ENCODE data around the gene PPP2R3A. TPM values are rescaled to one million over a fixed set of nuclear protein-coding genes. Genes with fewer than 3 reads are reported as not detected.

PPP2R3A gene
- total and polyA plus RNA-seq, 2 experiments from 2014 or later = 18.3 to 43.9 TPM

DNA sequence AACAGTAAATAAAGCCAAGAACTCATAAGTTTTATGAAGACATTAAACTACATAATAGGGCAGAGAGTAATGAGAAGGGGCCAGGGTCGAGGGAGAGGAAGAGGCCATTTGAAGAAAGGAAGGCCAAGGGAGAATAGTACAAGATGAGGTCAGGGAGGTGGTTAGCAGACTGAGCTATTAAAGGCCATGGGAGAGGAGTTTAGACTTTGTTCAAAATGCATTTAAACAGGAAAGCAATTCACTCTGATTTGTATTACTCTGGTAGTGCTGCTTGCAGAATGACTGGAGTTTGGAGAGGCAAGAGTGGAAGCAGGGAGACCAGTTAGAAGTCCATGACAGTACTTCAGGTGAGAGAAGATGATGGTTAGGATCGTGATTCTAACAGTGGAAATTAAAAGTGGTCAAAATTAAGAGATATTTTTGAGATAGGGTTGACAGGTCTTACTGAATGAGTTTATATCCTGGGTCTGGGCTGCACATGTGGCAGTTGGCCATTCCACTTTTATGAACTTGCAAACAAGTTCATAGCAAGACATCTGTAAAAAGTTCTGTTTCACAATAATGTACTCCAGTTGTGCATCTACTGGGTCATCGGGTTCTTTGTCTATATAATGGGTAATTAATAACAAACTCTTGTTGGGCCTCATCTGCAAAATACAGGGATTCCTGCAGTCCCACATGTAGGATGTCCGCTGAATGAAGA, 16.3 kb downstream of the PPP2R3A start:
- H3K9me3 ChIP-seq (ENCODE audit: low read depth) = no peaks in the 10 kb centered on the region

DNA sequence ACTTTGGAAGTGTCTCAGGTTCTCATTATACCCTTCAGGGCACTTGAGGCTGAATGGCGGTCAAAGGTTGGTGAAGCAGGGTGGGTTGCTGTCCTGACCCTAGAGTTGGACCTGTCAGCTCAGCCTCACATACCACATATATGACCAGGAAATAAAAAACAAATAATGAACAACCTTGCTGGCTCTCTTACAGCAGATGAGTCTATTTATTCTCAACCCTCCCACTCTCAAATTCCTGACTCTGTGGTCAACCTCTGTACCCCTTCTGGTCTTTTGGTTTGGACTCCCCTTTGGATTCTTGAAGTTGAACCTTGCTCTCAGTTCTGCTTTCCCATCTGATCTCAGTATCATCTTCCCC, 16.9 kb downstream of the PPP2R3A start:
- H3K27me3 ChIP-seq = no peaks in the 10 kb centered on the region
- H3K4me3 ChIP-seq = no peak overlapping the region
- no peak for DNase-seq (ENCODE audit: low read depth in 1 of 2, low spot score in 1 of 2)
- TF ChIP-seq, protein P1, sequence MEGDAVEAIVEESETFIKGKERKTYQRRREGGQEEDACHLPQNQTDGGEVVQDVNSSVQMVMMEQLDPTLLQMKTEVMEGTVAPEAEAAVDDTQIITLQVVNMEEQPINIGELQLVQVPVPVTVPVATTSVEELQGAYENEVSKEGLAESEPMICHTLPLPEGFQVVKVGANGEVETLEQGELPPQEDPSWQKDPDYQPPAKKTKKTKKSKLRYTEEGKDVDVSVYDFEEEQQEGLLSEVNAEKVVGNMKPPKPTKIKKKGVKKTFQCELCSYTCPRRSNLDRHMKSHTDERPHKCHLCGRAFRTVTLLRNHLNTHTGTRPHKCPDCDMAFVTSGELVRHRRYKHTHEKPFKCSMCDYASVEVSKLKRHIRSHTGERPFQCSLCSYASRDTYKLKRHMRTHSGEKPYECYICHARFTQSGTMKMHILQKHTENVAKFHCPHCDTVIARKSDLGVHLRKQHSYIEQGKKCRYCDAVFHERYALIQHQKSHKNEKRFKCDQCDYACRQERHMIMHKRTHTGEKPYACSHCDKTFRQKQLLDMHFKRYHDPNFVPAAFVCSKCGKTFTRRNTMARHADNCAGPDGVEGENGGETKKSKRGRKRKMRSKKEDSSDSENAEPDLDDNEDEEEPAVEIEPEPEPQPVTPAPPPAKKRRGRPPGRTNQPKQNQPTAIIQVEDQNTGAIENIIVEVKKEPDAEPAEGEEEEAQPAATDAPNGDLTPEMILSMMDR (IDR thresholded peaks at IDR 0.05; ENCODE audit: low read depth, low read length) = no peak
- no peaks in the 10 kb centered on the region for H3K36me3 ChIP-seq
- no peak overlapping the region for H3K27ac ChIP-seq
- no peaks in the 10 kb centered on the region for H3K9me3 ChIP-seq (ENCODE audit: low read depth)
- H3K4me1 ChIP-seq (ENCODE audit: low read depth) = no peaks in the 10 kb centered on the region

More for the DNA sequence above, 16.3 kb downstream of the PPP2R3A start:
- Histone ChIP-seq H3K4me1 (ENCODE audit: low read depth) (no peaks in the 10 kb centered on the region), H3K36me3 (no peaks in the 10 kb centered on the region), H3K27ac (no peak overlapping the region), H3K4me3 (no peak overlapping the region), H3K27me3 (no peaks in the 10 kb centered on the region)
- TF ChIP-seq, protein P1 (IDR thresholded peaks at IDR 0.05; ENCODE audit: low read depth, low read length) = no peak
- DNase-seq (ENCODE audit: low read depth in 1 of 2, low spot score in 1 of 2) = no peak

DNA sequence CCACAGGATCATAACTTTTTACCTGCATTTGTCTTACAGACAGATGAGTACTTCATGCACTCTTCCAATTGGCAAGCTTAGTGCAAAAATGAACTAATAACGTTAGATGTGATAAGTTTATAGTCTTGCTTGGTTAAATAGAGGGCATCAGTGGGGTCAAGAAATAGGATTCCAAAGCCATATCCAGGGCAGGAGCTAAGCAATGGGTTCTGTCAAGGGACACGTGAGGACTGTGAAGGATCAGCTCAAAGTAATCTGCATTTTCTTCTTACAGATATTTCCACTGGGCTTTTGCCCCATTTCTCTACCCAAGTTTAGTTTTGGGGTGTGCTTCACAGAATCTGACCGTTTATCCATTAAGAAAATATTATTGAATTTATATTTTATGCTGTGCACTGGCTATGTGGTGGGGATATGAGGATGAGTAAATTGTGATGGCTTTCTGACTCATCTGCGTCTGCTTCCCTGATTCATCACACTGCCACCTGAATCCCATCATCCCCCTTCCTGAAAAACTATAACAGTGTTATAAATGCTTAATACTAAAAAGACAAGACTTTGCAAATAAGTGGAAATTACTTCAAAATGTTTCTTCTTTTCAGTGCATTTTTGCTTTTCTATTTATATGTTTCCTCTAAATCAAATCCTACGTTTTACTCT, 17.5 kb downstream of the PPP2R3A start:
- no peaks in the 10 kb centered on the region for H3K27me3 ChIP-seq
- H3K27ac ChIP-seq = no peak overlapping the region
- no peaks in the 10 kb centered on the region for H3K9me3 ChIP-seq (ENCODE audit: low read depth)
- no peaks in the 10 kb centered on the region for H3K4me1 ChIP-seq (ENCODE audit: low read depth)
- no peaks in the 10 kb centered on the region for H3K36me3 ChIP-seq
- H3K4me3 ChIP-seq = no peak overlapping the region
- no peak for DNase-seq (ENCODE audit: low read depth in 1 of 2, low spot score in 1 of 2)
- TF ChIP-seq, protein P1 (IDR thresholded peaks at IDR 0.05; ENCODE audit: low read depth, low read length) = no peak

DNA sequence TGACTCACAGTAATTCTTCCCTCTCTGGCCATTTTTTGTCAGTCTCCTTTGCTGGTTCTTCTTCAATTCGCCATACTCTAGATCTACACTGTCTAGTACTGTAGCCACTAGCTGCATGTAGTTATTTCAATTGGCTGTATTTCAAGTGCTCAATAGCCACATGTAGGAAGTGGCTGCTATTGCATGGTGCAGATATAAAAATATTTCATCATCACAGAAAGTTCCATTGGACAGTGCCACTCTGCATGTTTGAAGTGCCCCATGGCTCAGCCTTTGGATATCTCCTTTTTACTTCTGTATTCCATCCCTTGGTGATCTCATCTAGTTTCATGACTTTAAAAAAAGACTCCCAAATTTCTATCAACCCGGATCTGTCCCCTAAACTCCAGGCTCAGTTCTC, 22.1 kb downstream of the PPP2R3A start:
- no peaks in the 10 kb centered on the region for H3K4me1 ChIP-seq (ENCODE audit: low read depth)
- TF ChIP-seq, protein P1 (IDR thresholded peaks at IDR 0.05; ENCODE audit: low read depth, low read length) = no peak
- no peak overlapping the region for H3K27ac ChIP-seq
- DNase-seq (ENCODE audit: low read depth in 1 of 2, low spot score in 1 of 2) = peak in 1 of 2 donors; percentile 30
- no peak overlapping the region for H3K4me3 ChIP-seq
- H3K36me3 ChIP-seq = no peaks in the 10 kb centered on the region
- no peaks in the 10 kb centered on the region for H3K9me3 ChIP-seq (ENCODE audit: low read depth)
- no peaks in the 10 kb centered on the region for H3K27me3 ChIP-seq

DNA sequence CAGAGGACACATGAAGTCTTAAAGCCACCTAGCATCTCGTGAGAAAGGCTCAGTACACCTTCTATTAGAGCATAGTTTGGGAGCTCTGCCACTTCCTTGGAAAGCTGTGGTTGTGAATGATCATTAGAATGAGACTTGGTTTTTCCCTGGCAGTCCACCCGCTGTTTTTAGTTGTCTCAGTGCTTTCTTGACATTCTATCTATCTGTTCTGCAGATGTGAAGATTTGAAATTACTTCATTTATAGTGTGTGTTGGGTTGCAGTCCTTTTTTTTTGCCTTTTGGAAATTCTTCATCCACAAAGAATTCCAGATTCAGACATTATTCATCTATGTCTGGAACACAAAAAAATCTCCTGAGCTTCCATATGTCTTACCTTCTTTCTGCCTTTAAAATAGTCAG, 23.7 kb downstream of the PPP2R3A start:
- Histone ChIP-seq H3K4me1 (ENCODE audit: low read depth) (no peaks in the 10 kb centered on the region), H3K4me3 (no peak overlapping the region), H3K27ac (no peak overlapping the region), H3K27me3 (no peaks in the 10 kb centered on the region), H3K9me3 (ENCODE audit: low read depth) (no peaks in the 10 kb centered on the region), H3K36me3 (no peaks in the 10 kb centered on the region)
- DNase-seq (ENCODE audit: low read depth in 1 of 2, low spot score in 1 of 2) = no peak
- TF ChIP-seq, protein P1 (IDR thresholded peaks at IDR 0.05; ENCODE audit: low read depth, low read length) = no peak
